HCT116 (cell line): ENCODE measurements around the gene PLCD1. TPM values are rescaled to one million over a fixed set of nuclear protein-coding genes. Genes with fewer than 3 reads are reported as not detected.

Source experiments
- ATAC-seq: fragments of 200-7000 bp; cut with Tn5 transposase; 2 replicates; pipeline ENCODE4 v1.9.1; 2020; ENCODE audit warnings: mild to moderate bottlenecking, moderate library complexity
- BruUV-seq: library from RNA; stranded (reverse); fragments of 400-500 nt; replicated peaks from 2 replicates; lab custom pipeline; 2021; lab: Mats Ljungman, UMichigan
- CTCF ChIA-PET: fragments of 300-600 bp; sonication (Branson Sonifier 250); formaldehyde crosslinking; loops from one replicate; lab custom pipeline; 2021; ENCODE audit warnings: antibody characterized with exemption; lab: Charles Lee
- POLR2A ChIA-PET: fragments of 300-600, 350-600 bp; sonication (Branson Sonifier 250); formaldehyde crosslinking; loops from one replicate; lab custom pipeline; 2021; ENCODE audit warnings: antibody characterized with exemption; lab: Charles Lee
- RAD21 ChIA-PET, 2 experiments: fragments of 300-600 bp; sonication (Branson Sonifier 250); formaldehyde crosslinking; loops; one replicate each; lab custom pipeline; 2023; ENCODE audit warnings: low total read pairs in 2 of 2; ENCODE audit not compliant: uncharacterized antibody in 2 of 2, unreplicated experiment in 2 of 2, low non-redundant PET in 1 of 2; lab: Charles Lee
- DNase-seq: peaks from one replicate; pipeline ENCODE4 v3.0.0-alpha.2; 2010; ENCODE audit warnings: low read depth, low spot score
- H2AFZ ChIP-seq: fragments of 200-600 bp; shearing (Covaris generic), sonication (generic); 2 replicates; pipeline ENCODE4 v1.6.1; 2017; ENCODE audit warnings: low read depth, mixed run types, mixed read lengths, antibody characterized with exemption, low read length; ENCODE audit not compliant: poor library complexity, severe bottlenecking
- H3K27ac ChIP-seq: 2 replicates; pipeline ENCODE4 v1.5.1; 2012; ENCODE audit warnings: low read depth, low read length
- H3K27me3 ChIP-seq: fragments of 200-600 bp; sonication (generic); 2 replicates; pipeline ENCODE4 v1.6.1; 2016; ENCODE audit warnings: mixed run types, low read length, mixed read lengths; ENCODE audit not compliant: insufficient read depth
- H3K36me3 ChIP-seq, 2 experiments: fragments of 200-500 bp in 1 of 2; fragments of 200-600 bp in 1 of 2; sonication (Bioruptor generic) in 1 of 2; sonication (generic) in 1 of 2; 2 replicates each; pipeline versions ENCODE4 v1.5.1 to v1.6.1; 2014 to 2016; ENCODE audit warnings: low read length in 2 of 2, inconsistent platforms in 1 of 2, mixed read lengths in 1 of 2, mixed run types in 1 of 2; ENCODE audit not compliant: insufficient read depth in 2 of 2, control insufficient read depth in 1 of 2
- H3K4me1 ChIP-seq, 2 experiments: fragments of 200-600 bp in 1 of 2; sonication (generic) in 1 of 2; 2 replicates each; pipeline versions ENCODE4 v1.5.1 to v1.6.1; 2012 to 2017; ENCODE audit warnings: low read length in 2 of 2, inconsistent platforms in 1 of 2, mild to moderate bottlenecking in 1 of 2, mixed read lengths in 1 of 2, mixed run types in 1 of 2, moderate library complexity in 1 of 2; ENCODE audit not compliant: insufficient read depth in 2 of 2, control insufficient read depth in 1 of 2
- H3K4me2 ChIP-seq: fragments of 200-600 bp; sonication (generic); 2 replicates; pipeline ENCODE4 v1.6.1; 2017; ENCODE audit warnings: mixed run types, low read length, mixed read lengths
- H3K4me3 ChIP-seq, 2 experiments: fragments of 200-600 bp in 1 of 2; sonication (generic) in 1 of 2; replicated peaks in 1 of 2; 2 replicates each; pipeline ENCODE4 v1.5.1; 2011 to 2016; ENCODE audit warnings: low read length in 2 of 2, control low read depth in 1 of 2, low read depth in 1 of 2, mild to moderate bottlenecking in 1 of 2, mixed read lengths in 1 of 2, mixed run types in 1 of 2
- H3K79me2 ChIP-seq: fragments of 200-600 bp; sonication (generic); 2 replicates; pipeline ENCODE4 v1.6.1; 2017; ENCODE audit warnings: mild to moderate bottlenecking, mixed run types, low read length, moderate library complexity, mixed read lengths; ENCODE audit not compliant: insufficient read depth
- H3K9ac ChIP-seq: fragments of 200-600 bp; sonication (generic); 2 replicates; pipeline ENCODE4 v1.6.1; 2016; ENCODE audit warnings: low read length, mixed read lengths
- H3K9me2 ChIP-seq: fragments of 200-600 bp; sonication (generic), shearing (Covaris generic); 2 replicates; pipeline ENCODE4 v1.6.1; 2017; ENCODE audit warnings: mixed run types, mild to moderate bottlenecking, moderate library complexity; ENCODE audit not compliant: insufficient read depth
- H3K9me3 ChIP-seq, 2 experiments: fragments of 200-500 bp in 1 of 2; fragments of 200-600 bp in 1 of 2; sonication (Bioruptor generic) in 1 of 2; sonication (generic) in 1 of 2; 2 replicates each; pipeline ENCODE4 v1.6.1; 2014 to 2017; ENCODE audit warnings: low read length in 2 of 2, mixed read lengths in 2 of 2, inconsistent platforms in 1 of 2, low read depth in 1 of 2, mild to moderate bottlenecking in 1 of 2, mixed run types in 1 of 2, moderate library complexity in 1 of 2; ENCODE audit not compliant: control insufficient read depth in 1 of 2, insufficient read depth in 1 of 2
- H4K20me1 ChIP-seq: fragments of 200-600 bp; sonication (generic), shearing (Covaris generic); 2 replicates; pipeline ENCODE4 v1.6.1; 2017; ENCODE audit warnings: mixed run types, mild to moderate bottlenecking, moderate library complexity; ENCODE audit not compliant: insufficient read depth
- CBX3 ChIP-seq: IDR thresholded peaks from 2 replicates; pipeline ENCODE4 v1.6.1; 2012; ENCODE audit warnings: low read depth
- CEBPB ChIP-seq: IDR thresholded peaks from 2 replicates; pipeline ENCODE4 v1.6.1; 2012; ENCODE audit warnings: low read depth
- EGR1 ChIP-seq: IDR thresholded peaks from 2 replicates; pipeline ENCODE4 v1.6.1; 2012; ENCODE audit warnings: low read depth
- EZH2 ChIP-seq: fragments of 200-600 bp; sonication (generic); IDR thresholded peaks from 2 replicates; pipeline ENCODE4 v1.6.1; 2017; ENCODE audit warnings: antibody characterized with exemption, mixed run types
- EZH2phosphoT487 ChIP-seq: fragments of 200-600 bp; IDR thresholded peaks from 2 replicates; pipeline ENCODE4 v1.6.1; 2018; ENCODE audit warnings: antibody characterized with exemption, borderline replicate concordance
- FOSL1 ChIP-seq: IDR thresholded peaks from 2 replicates; pipeline ENCODE4 v1.6.1; 2012; ENCODE audit warnings: low read depth
- POLR2A ChIP-seq: IDR thresholded peaks from 2 replicates; pipeline ENCODE4 v1.7.0; 2011; ENCODE audit warnings: borderline replicate concordance; ENCODE audit not compliant: insufficient read depth, insufficient read length; ENCODE audit errors: extremely low read depth
- POLR2AphosphoS5 ChIP-seq: IDR thresholded peaks from 2 replicates; pipeline ENCODE4 v1.6.1; 2011; ENCODE audit warnings: mild to moderate bottlenecking, low read depth, low read length, moderate library complexity
- RAD21 ChIP-seq: IDR thresholded peaks from 2 replicates; pipeline ENCODE4 v1.6.1; 2012; ENCODE audit warnings: low read depth, mild to moderate bottlenecking
- SIN3A ChIP-seq: IDR thresholded peaks from 2 replicates; pipeline ENCODE4 v1.6.1; 2012; ENCODE audit warnings: low read depth
- SP1 ChIP-seq: IDR thresholded peaks from 2 replicates; pipeline ENCODE4 v1.6.1; 2012; ENCODE audit warnings: low read depth
- SRF ChIP-seq: IDR thresholded peaks from 2 replicates; pipeline ENCODE4 v1.6.1; 2012; ENCODE audit warnings: low read depth
- TCF7L2 ChIP-seq: IDR thresholded peaks from 2 replicates; pipeline ENCODE4 v1.7.0; 2011; ENCODE audit warnings: borderline replicate concordance, inconsistent platforms; ENCODE audit not compliant: insufficient read depth, insufficient read length; ENCODE audit errors: extremely low read depth
- YY1 ChIP-seq: IDR thresholded peaks from 2 replicates; pipeline ENCODE4 v1.6.1; 2011; ENCODE audit warnings: low read length, low read depth, moderate library complexity, mild to moderate bottlenecking; ENCODE audit not compliant: insufficient replicate concordance; ENCODE audit errors: extremely low read depth
- ZFX ChIP-seq: fragments of 450-650 bp; IDR thresholded peaks from 2 replicates; pipeline ENCODE4 v1.6.1; 2017
- ZNF274 ChIP-seq: fragments of 200-500 bp; sonication (Bioruptor generic); IDR thresholded peaks from 2 replicates; pipeline ENCODE4 v1.6.1; 2014; ENCODE audit warnings: mild to moderate bottlenecking, low read depth, low read length, inconsistent platforms
- intact Hi-C: fragments of 100-400 bp; cut with micrococcal nuclease; formaldehyde crosslinking; loops from 2 replicates; pipeline ENCODE4 v1.10.0; 2022
- total RNA-seq: library from RNA; stranded (reverse); gene quantifications from one replicate; pipeline ENCODE4 v1.2.1, GENCODE V29; 2021; ENCODE audit not compliant: unreplicated experiment
- TF ChIP-seq, protein P1 (sequence below): IDR thresholded peaks from 2 replicates; pipeline ENCODE4 v1.6.1; 2012; ENCODE audit warnings: low read depth
- TF ChIP-seq, protein P2 (sequence below): IDR thresholded peaks from 2 replicates; pipeline ENCODE4 v1.6.1; 2012
- TF ChIP-seq, protein P3 (sequence below): IDR thresholded peaks from 2 replicates; pipeline ENCODE4 v1.6.1; 2011; ENCODE audit warnings: mild to moderate bottlenecking, low read length, moderate library complexity; ENCODE audit not compliant: insufficient replicate concordance; ENCODE audit errors: extremely low read depth
- TF ChIP-seq, protein P4 (sequence below): IDR thresholded peaks from 2 replicates; pipeline ENCODE4 v1.6.1; 2012

PLCD1 gene
- total RNA-seq, 1 experiment from 2014 or later = 15.9 TPM

DNA sequence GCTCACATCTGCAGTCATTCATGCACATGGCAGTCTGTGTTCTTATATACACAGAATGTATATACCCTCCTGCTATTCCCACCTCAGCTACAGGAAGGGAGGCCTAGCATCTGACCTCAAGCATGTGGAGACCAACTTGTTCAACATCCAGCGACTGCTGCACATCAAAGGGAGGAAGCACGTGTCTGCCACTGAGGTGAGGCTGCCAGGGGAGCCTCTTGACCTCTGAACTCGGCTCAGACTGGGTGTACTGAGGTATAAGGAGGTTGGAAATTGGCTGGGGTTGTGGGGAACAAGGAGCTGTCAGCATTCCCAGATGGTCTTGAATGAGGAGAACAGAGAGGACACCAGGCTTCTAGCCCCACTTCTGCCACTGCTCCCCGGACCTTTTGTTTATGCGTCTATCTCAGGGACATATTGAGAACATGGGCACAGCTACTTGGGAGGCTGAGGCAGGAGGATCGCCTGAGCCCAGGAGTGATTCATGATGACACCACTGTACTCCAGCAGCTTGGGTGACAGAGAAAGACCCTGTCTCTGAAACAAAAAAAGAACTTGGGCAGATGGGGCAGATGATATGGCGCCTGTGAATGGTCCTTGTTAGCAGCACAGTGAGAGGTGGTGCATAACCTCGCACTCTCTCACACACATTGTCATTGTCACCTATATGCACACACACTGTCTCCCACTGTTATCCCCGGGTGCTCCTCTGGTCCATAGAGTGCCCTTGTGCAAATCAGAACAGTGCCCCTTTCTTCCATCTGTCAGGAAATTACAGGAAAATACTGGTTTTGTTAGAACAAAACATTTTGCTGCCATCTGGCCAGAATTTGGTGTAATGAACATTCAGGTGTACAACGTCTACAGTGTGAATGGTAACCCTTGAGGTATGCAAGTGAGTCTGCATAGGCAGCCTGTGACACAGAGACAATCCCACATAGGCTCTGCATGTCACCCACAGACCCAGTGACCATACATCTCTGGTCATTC lies 33.5 kb downstream of the PLCD1 start:
- no TSS peak for BruUV-seq
- H3K79me2 ChIP-seq = no peaks in the 10 kb centered on the region
- no peak overlapping the region; the same call in 1 of the 2 replicates for H3K4me2 ChIP-seq
- TF ChIP-seq, protein P1, sequence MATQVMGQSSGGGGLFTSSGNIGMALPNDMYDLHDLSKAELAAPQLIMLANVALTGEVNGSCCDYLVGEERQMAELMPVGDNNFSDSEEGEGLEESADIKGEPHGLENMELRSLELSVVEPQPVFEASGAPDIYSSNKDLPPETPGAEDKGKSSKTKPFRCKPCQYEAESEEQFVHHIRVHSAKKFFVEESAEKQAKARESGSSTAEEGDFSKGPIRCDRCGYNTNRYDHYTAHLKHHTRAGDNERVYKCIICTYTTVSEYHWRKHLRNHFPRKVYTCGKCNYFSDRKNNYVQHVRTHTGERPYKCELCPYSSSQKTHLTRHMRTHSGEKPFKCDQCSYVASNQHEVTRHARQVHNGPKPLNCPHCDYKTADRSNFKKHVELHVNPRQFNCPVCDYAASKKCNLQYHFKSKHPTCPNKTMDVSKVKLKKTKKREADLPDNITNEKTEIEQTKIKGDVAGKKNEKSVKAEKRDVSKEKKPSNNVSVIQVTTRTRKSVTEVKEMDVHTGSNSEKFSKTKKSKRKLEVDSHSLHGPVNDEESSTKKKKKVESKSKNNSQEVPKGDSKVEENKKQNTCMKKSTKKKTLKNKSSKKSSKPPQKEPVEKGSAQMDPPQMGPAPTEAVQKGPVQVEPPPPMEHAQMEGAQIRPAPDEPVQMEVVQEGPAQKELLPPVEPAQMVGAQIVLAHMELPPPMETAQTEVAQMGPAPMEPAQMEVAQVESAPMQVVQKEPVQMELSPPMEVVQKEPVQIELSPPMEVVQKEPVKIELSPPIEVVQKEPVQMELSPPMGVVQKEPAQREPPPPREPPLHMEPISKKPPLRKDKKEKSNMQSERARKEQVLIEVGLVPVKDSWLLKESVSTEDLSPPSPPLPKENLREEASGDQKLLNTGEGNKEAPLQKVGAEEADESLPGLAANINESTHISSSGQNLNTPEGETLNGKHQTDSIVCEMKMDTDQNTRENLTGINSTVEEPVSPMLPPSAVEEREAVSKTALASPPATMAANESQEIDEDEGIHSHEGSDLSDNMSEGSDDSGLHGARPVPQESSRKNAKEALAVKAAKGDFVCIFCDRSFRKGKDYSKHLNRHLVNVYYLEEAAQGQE = no peak
- TF ChIP-seq TCF7L2 = no peak
- TF ChIP-seq EGR1 = no peak
- TF ChIP-seq POLR2AphosphoS5 = no peak
- no peak for TF ChIP-seq ZNF274
- TF ChIP-seq SRF = no peak
- TF ChIP-seq SIN3A = no peak
- TF ChIP-seq, protein P2, sequence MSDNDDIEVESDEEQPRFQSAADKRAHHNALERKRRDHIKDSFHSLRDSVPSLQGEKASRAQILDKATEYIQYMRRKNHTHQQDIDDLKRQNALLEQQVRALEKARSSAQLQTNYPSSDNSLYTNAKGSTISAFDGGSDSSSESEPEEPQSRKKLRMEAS = no peak
- no peak for TF ChIP-seq CBX3
- TF ChIP-seq RAD21 = no peak
- TF ChIP-seq POLR2A = no peak
- TF ChIP-seq YY1 = no peak
- TF ChIP-seq SP1 = no peak
- no peak for TF ChIP-seq FOSL1
- TF ChIP-seq ZFX = no peak
- TF ChIP-seq, protein P3, sequence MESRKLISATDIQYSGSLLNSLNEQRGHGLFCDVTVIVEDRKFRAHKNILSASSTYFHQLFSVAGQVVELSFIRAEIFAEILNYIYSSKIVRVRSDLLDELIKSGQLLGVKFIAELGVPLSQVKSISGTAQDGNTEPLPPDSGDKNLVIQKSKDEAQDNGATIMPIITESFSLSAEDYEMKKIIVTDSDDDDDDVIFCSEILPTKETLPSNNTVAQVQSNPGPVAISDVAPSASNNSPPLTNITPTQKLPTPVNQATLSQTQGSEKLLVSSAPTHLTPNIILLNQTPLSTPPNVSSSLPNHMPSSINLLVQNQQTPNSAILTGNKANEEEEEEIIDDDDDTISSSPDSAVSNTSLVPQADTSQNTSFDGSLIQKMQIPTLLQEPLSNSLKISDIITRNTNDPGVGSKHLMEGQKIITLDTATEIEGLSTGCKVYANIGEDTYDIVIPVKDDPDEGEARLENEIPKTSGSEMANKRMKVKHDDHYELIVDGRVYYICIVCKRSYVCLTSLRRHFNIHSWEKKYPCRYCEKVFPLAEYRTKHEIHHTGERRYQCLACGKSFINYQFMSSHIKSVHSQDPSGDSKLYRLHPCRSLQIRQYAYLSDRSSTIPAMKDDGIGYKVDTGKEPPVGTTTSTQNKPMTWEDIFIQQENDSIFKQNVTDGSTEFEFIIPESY = no peak
- TF ChIP-seq CEBPB = no peak
- no peak for TF ChIP-seq EZH2
- no peak for TF ChIP-seq EZH2phosphoT487
- TF ChIP-seq, protein P4, sequence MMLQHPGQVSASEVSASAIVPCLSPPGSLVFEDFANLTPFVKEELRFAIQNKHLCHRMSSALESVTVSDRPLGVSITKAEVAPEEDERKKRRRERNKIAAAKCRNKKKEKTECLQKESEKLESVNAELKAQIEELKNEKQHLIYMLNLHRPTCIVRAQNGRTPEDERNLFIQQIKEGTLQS = no peak
- H3K4me1 ChIP-seq = peaks cover 11 to 41% of the 10 kb centered on the region in 2 experiments
- CTCF ChIA-PET = interaction anchor here (0.6 to 1.6 kb wide), 16 partner anchors 9 to 302 kb away, joined by 3 to 24 read pairs (median 4); no protein-coding TSS in a partner anchor
- peak overlapping the region; percentile 77 for H2AFZ ChIP-seq
- H4K20me1 ChIP-seq = no peaks in the 10 kb centered on the region
- POLR2A ChIA-PET = interaction anchor here (1.0 kb wide), 1 partner anchor 27 kb away, joined by 3 read pairs; no protein-coding TSS in a partner anchor
- H3K9me3 ChIP-seq = no peaks in the 10 kb centered on the region
- intact Hi-C loops = loop anchor here (1.0 kb wide), 1 partner anchor 22 kb away; no protein-coding TSS in a partner anchor
- no peak overlapping the region for H3K4me3 ChIP-seq
- RAD21 ChIA-PET = interaction anchor here in 1 of 2 experiments (1.1 kb wide), 1 partner anchor 141 kb away, joined by 6 read pairs; no protein-coding TSS in a partner anchor
- no peaks in the 10 kb centered on the region for H3K9me2 ChIP-seq
- no peak for DNase-seq
- ATAC-seq = no peak
- no peak overlapping the region for H3K27ac ChIP-seq
- H3K27me3 ChIP-seq = no peaks in the 10 kb centered on the region
- H3K9ac ChIP-seq = no peak overlapping the region
- no peaks in the 10 kb centered on the region for H3K36me3 ChIP-seq
